ENCODE measurements around the gene TM7SF2.

TM7SF2 gene

GRCh38 chr11:65087216-65087615, 24.5 kb upstream of the TM7SF2 start:
- WGBS (ENCODE audit: insufficient coverage): 97% methylated on average over 10 of the region's 11 CpGs
- Histone ChIP-seq H3K27ac (ENCODE audit: insufficient read depth in 1 of 2, low read depth in 1 of 2, low read length in 2 of 2, poor library complexity in 1 of 2, severe bottlenecking in 2 of 2) (no peak overlapping the region), H3K36me3 (ENCODE audit: control insufficient read depth in 4 of 4, insufficient read depth in 4 of 4, low read length in 3 of 4) (peaks cover 4 to 50% (median 35%) of the 10 kb centered on the region in 4 experiments), H3K27me3 (replicated peaks in 2 of 5; ENCODE audit: control insufficient read depth in 4 of 5, insufficient read depth in 5 of 5, low read length in 4 of 5) (no peaks in the 10 kb centered on the region), H3K4me3 (ENCODE audit: control insufficient read depth in 1 of 7, extremely low read depth in 1 of 7, insufficient read depth in 4 of 7, low read depth in 2 of 7, low read length in 6 of 7) (no peak overlapping the region), H3K4me1 (ENCODE audit: control extremely low read depth in 1 of 4, control insufficient read depth in 4 of 4, insufficient read depth in 4 of 4, low read length in 3 of 4) (peaks cover 10 to 26% (median 23%) of the 10 kb centered on the region in 4 experiments), H3K9me3 (ENCODE audit: control extremely low read depth in 1 of 5, control insufficient read depth in 4 of 5, insufficient read depth in 2 of 5, low read depth in 1 of 5, low read length in 4 of 5) (no peaks in the 10 kb centered on the region)
- ChIA-PET CTCF (no interaction called here), POLR2A (interaction anchor here (1.4 kb wide), 1 partner anchor 8 kb away, joined by 5 read pairs; the partner anchor contains the start of gene VPS51)
- DNase-seq: no peak

DNA sequence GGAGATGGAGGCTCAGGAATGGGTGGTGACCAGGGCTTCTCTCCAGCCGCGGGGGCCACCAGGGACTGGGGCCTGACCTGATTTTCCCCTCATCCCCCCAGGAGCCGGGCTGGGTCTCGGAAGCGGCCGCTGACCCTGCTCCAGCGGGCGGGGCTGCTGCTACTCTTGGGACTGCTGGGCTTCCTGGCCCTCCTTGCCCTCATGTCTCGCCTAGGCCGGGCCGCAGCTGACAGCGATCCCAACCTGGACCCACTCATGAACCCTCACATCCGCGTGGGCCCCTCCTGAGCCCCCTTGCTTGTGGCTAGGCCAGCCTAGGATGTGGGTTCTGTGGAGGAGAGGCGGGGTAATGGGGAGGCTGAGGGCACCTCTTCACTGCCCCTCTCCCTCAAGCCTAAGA, 23.8 kb upstream of the TM7SF2 start:
- peaks cover 4 to 47% (median 35%) of the 10 kb centered on the region in 4 experiments for H3K36me3 ChIP-seq (ENCODE audit: control insufficient read depth in 4 of 4, insufficient read depth in 4 of 4, low read length in 3 of 4)
- no peaks in the 10 kb centered on the region for H3K27me3 ChIP-seq (replicated peaks in 2 of 5; ENCODE audit: control insufficient read depth in 4 of 5, insufficient read depth in 5 of 5, low read length in 4 of 5)
- POLR2A ChIA-PET: no interaction called here
- 96% methylated on average over 14 of the region's 15 CpGs for WGBS (ENCODE audit: insufficient coverage)
- H3K9me3 ChIP-seq (ENCODE audit: control extremely low read depth in 1 of 5, control insufficient read depth in 4 of 5, insufficient read depth in 2 of 5, low read depth in 1 of 5, low read length in 4 of 5): no peaks in the 10 kb centered on the region
- peaks cover 7 to 22% (median 21%) of the 10 kb centered on the region in 4 experiments for H3K4me1 ChIP-seq (ENCODE audit: control extremely low read depth in 1 of 4, control insufficient read depth in 4 of 4, insufficient read depth in 4 of 4, low read length in 3 of 4)
- CTCF ChIA-PET: no interaction called here
- H3K27ac ChIP-seq (ENCODE audit: insufficient read depth in 1 of 2, low read depth in 1 of 2, low read length in 2 of 2, poor library complexity in 1 of 2, severe bottlenecking in 2 of 2): no peak overlapping the region
- no peak overlapping the region for H3K4me3 ChIP-seq (ENCODE audit: control insufficient read depth in 1 of 7, extremely low read depth in 1 of 7, insufficient read depth in 4 of 7, low read depth in 2 of 7, low read length in 6 of 7)
- no peak for DNase-seq

DNA sequence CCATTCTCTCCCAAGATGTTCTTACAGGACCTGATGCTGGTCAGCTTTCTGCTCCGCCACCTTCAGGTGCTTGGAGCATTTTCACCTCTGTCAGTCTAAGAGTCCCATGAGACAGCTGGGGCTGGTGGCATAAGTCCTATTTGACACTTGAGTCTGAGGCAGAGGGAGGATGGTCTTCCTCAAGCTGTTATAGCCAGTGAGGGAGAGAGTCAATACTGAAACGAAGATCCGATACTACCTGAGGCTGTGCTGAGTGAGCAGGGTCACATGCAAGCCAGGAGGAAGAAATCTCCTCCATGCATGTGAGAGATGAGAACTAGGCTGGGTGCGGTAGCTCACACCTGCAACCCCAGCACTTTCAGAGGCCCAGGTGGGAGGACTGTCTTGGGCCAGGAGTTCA, 22.1 kb upstream of the TM7SF2 start:
- DNase-seq: no peak
- Histone ChIP-seq H3K27me3 (replicated peaks in 2 of 5; ENCODE audit: control insufficient read depth in 4 of 5, insufficient read depth in 5 of 5, low read length in 4 of 5) (no peaks in the 10 kb centered on the region), H3K36me3 (ENCODE audit: control insufficient read depth in 4 of 4, insufficient read depth in 4 of 4, low read length in 3 of 4) (peaks cover 4 to 47% (median 35%) of the 10 kb centered on the region in 4 experiments), H3K9me3 (ENCODE audit: control extremely low read depth in 1 of 5, control insufficient read depth in 4 of 5, insufficient read depth in 2 of 5, low read depth in 1 of 5, low read length in 4 of 5) (no peaks in the 10 kb centered on the region), H3K4me3 (ENCODE audit: control insufficient read depth in 1 of 7, extremely low read depth in 1 of 7, insufficient read depth in 4 of 7, low read depth in 2 of 7, low read length in 6 of 7) (no peak overlapping the region), H3K27ac (ENCODE audit: insufficient read depth in 1 of 2, low read depth in 1 of 2, low read length in 2 of 2, poor library complexity in 1 of 2, severe bottlenecking in 2 of 2) (no peak overlapping the region), H3K4me1 (ENCODE audit: control extremely low read depth in 1 of 4, control insufficient read depth in 4 of 4, insufficient read depth in 4 of 4, low read length in 3 of 4) (peaks cover 0 to 9% (median 8%) of the 10 kb centered on the region in 4 experiments)
- WGBS (ENCODE audit: insufficient coverage): 100% methylated on average over 2 of the region's 4 CpGs
- CTCF ChIA-PET: interaction anchor here (1.0 to 1.1 kb wide), 2 partner anchors 9 to 12 kb away, joined by 3 read pairs; no protein-coding TSS in a partner anchor
- POLR2A ChIA-PET: no interaction called here

DNA sequence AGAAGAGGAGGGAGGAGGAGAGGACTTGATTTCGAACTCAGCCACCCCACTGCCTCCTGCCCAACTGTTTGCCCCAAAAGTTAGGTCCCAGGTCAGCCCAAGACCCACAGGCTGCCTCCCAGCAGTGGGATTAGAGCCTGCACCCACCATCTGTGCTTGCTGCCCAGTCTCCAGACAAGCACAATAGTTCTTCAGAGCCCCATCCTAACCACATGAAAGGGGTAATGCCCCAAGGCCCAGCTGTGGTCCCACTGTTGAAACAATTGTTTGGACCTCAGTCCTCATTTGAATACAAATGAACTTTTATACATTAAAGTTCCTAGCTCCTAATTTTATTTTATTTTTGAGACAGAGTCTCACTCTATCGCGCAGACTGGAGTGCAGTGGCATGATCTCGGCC, 21.0 kb upstream of the TM7SF2 start:
- 94% methylated on average over 3 of the region's 4 CpGs for WGBS (ENCODE audit: insufficient coverage)
- no peak overlapping the region for H3K27ac ChIP-seq (ENCODE audit: insufficient read depth in 1 of 2, low read depth in 1 of 2, low read length in 2 of 2, poor library complexity in 1 of 2, severe bottlenecking in 2 of 2)
- POLR2A ChIA-PET: no interaction called here
- H3K9me3 ChIP-seq (ENCODE audit: control extremely low read depth in 1 of 5, control insufficient read depth in 4 of 5, insufficient read depth in 2 of 5, low read depth in 1 of 5, low read length in 4 of 5): no peaks in the 10 kb centered on the region
- no peak for DNase-seq
- H3K4me1 ChIP-seq (ENCODE audit: control extremely low read depth in 1 of 4, control insufficient read depth in 4 of 4, insufficient read depth in 4 of 4, low read length in 3 of 4): peaks cover 0 to 2% (median under 1%) of the 10 kb centered on the region in 4 experiments
- H3K27me3 ChIP-seq (replicated peaks in 2 of 5; ENCODE audit: control insufficient read depth in 4 of 5, insufficient read depth in 5 of 5, low read length in 4 of 5): no peaks in the 10 kb centered on the region
- H3K4me3 ChIP-seq (ENCODE audit: control insufficient read depth in 1 of 7, extremely low read depth in 1 of 7, insufficient read depth in 4 of 7, low read depth in 2 of 7, low read length in 6 of 7): no peak overlapping the region
- CTCF ChIA-PET: interaction anchor here (1.0 kb wide), 2 partner anchors 11 to 15 kb away, joined by 3 read pairs; no protein-coding TSS in a partner anchor
- peaks cover 1 to 41% (median 32%) of the 10 kb centered on the region in 4 experiments for H3K36me3 ChIP-seq (ENCODE audit: control insufficient read depth in 4 of 4, insufficient read depth in 4 of 4, low read length in 3 of 4)

DNA sequence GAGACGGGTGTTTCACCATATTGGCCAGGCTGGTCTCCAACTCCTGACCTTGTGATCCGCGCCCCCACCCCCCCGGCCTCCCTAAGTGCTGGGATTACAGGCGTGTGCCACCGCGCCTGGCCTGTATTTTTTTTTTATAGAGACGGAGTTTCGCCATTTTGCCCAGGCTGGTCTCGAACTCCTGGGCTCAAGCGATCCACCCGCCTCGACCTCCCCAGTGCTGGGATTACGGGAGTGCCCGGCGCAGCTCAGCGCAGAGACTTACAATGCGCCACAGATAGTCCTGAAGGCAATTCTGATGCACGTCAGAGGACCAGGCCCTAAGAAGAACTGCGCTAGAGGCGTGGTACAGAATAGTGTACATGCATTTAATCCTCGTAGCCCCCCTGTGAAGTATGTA, 16.2 kb upstream of the TM7SF2 start:
- CTCF ChIA-PET: interaction anchor here (0.6 to 4.9 kb wide), 4 partner anchors 10 to 789 kb away, joined by 3 to 56 read pairs (median 4); partner anchors contain the start of genes CDCA5, TM7SF2 and ZFPL1
- peak overlapping the region; percentile 68 to 86 for H3K27ac ChIP-seq (ENCODE audit: insufficient read depth in 1 of 2, low read depth in 1 of 2, low read length in 2 of 2, poor library complexity in 1 of 2, severe bottlenecking in 2 of 2)
- no peaks in the 10 kb centered on the region for H3K27me3 ChIP-seq (replicated peaks in 2 of 5; ENCODE audit: control insufficient read depth in 4 of 5, insufficient read depth in 5 of 5, low read length in 4 of 5)
- peak overlapping the region in 4 of 7 experiments; percentile 77 to 91 (median 82) for H3K4me3 ChIP-seq (ENCODE audit: control insufficient read depth in 1 of 7, extremely low read depth in 1 of 7, insufficient read depth in 4 of 7, low read depth in 2 of 7, low read length in 6 of 7)
- peaks cover 4 to 15% (median 9%) of the 10 kb centered on the region in 4 experiments for H3K4me1 ChIP-seq (ENCODE audit: control extremely low read depth in 1 of 4, control insufficient read depth in 4 of 4, insufficient read depth in 4 of 4, low read length in 3 of 4)
- no peak for DNase-seq
- WGBS (ENCODE audit: insufficient coverage): 85% methylated on average over 21 of the region's 22 CpGs
- H3K9me3 ChIP-seq (ENCODE audit: control extremely low read depth in 1 of 5, control insufficient read depth in 4 of 5, insufficient read depth in 2 of 5, low read depth in 1 of 5, low read length in 4 of 5): no peaks in the 10 kb centered on the region
- POLR2A ChIA-PET: interaction anchor here (1.4 to 2.0 kb wide), 3 partner anchors 9 to 86 kb away, joined by 5 read pairs; partner anchors contain the start of gene TM7SF2
- H3K36me3 ChIP-seq (ENCODE audit: control insufficient read depth in 4 of 4, insufficient read depth in 4 of 4, low read length in 3 of 4): peaks cover 0 to 13% (median 9%) of the 10 kb centered on the region in 4 experiments

DNA sequence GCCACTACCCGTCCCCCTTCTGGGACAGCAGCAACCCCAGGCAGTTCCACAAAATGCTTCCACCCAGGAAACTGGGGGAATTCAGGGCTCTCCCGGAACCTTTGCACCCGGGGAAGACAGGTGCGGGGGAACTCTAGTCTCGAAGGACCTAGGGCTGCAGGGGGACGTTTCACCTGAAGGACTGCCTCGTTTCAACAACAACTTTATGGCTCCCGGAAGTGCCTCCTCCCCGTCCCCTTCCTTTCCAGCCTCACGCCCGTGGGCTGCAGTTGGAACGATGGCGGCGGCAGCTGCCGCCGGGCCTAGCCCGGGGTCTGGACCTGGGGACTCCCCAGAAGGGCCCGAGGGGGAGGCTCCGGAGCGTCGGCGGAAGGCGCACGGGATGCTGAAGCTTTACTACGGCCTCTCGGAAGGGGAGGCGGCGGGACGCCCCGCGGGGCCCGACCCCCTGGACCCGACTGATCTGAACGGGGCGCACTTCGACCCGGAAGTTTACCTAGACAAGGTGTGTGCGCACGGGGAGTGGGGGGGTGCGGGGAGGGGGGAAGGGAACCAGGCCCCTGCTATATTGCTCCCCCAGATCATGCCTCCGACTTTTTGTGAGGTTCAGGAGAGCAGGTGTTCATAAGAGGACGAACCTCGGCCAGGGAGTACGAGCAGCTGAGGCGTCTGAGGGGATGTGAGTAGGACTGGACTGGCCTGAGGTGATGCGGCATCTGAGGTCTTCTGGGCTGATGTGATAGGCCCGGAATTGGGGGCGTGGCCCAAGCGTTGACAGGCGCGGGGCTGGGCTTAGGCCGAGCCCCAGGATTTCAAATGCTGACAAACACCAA, 15.5 kb upstream of the TM7SF2 start, which contains the start of gene VPS51:
VPS51 (plus strand) TSS at position 241 of the 833 bp plus-strand sequence; CDS start at position 278, 37 bp downstream.
- peak; percentile 94 to 96 (median 96) for DNase-seq
- no peaks in the 10 kb centered on the region for H3K9me3 ChIP-seq (ENCODE audit: control extremely low read depth in 1 of 5, control insufficient read depth in 4 of 5, insufficient read depth in 2 of 5, low read depth in 1 of 5, low read length in 4 of 5)
- peak within 1 kb of the TSS; percentile 68 to 86 for H3K27ac ChIP-seq (ENCODE audit: insufficient read depth in 1 of 2, low read depth in 1 of 2, low read length in 2 of 2, poor library complexity in 1 of 2, severe bottlenecking in 2 of 2)
- CTCF ChIA-PET: interaction anchor here (0.6 to 4.9 kb wide), 7 partner anchors 9 to 789 kb away, joined by 3 to 56 read pairs (median 3); partner anchors contain the start of gene TM7SF2
- peak within 1 kb of the TSS; percentile 47 to 91 (median 78) for H3K4me3 ChIP-seq (ENCODE audit: control insufficient read depth in 1 of 7, extremely low read depth in 1 of 7, insufficient read depth in 4 of 7, low read depth in 2 of 7, low read length in 6 of 7)
- 0% methylated on average over 35 of the region's 52 CpGs for WGBS (ENCODE audit: insufficient coverage)
- POLR2A ChIA-PET: interaction anchor here (1.2 to 2.0 kb wide), 4 partner anchors 10 to 85 kb away, joined by 3 to 5 read pairs (median 5); partner anchors contain the start of gene TM7SF2
- H3K27me3 ChIP-seq (replicated peaks in 2 of 5; ENCODE audit: control insufficient read depth in 4 of 5, insufficient read depth in 5 of 5, low read length in 4 of 5): no peaks in the 10 kb centered on the region
- peaks cover 4 to 15% (median 9%) of the 10 kb centered on the region in 4 experiments for H3K4me1 ChIP-seq (ENCODE audit: control extremely low read depth in 1 of 4, control insufficient read depth in 4 of 4, insufficient read depth in 4 of 4, low read length in 3 of 4)
- peaks cover 0 to 13% (median 9%) of the 10 kb centered on the region in 4 experiments for H3K36me3 ChIP-seq (ENCODE audit: control insufficient read depth in 4 of 4, insufficient read depth in 4 of 4, low read length in 3 of 4)

Measured in common myeloid progenitor, CD34-positive (primary cell).